Measurements from ENCODE around the gene DPP6. TPM values are rescaled to one million over a fixed set of nuclear protein-coding genes. Genes with fewer than 3 reads are reported as not detected.

Gene DPP6
- total RNA-seq, 1 experiment from 2014 or later, result not detected

GRCh38 chr7:154699417-154699816 lies 647.2 kb downstream of the DPP6 start:
- H3K4me3 Mint-ChIP-seq, result no peak overlapping the region
- peaks cover 70% of the 10 kb centered on the region for H3K9me3 Mint-ChIP-seq
- no peaks in the 10 kb centered on the region for H3K4me1 Mint-ChIP-seq
- ATAC-seq (no peak), DNase-seq (ENCODE audit: low spot score) (no peak)
- POLR2A ChIA-PET, result no interaction called here
- CTCF ChIA-PET, result no interaction called here
- TF ChIP-seq HMGA2 (CRISPR knock-in tag; IDR thresholded peaks at IDR 0.05), result no peak
- TF ChIP-seq STAT6 (CRISPR knock-in tag; conservative IDR thresholded peaks at IDR 0.05; ENCODE audit: low read depth), result no peak
- TF ChIP-seq USF2 (CRISPR knock-in tag; IDR thresholded peaks at IDR 0.05), result no peak
- TF ChIP-seq JUN (CRISPR knock-in tag; IDR thresholded peaks at IDR 0.05), result no peak
- no peak for TF ChIP-seq OVOL2 (CRISPR knock-in tag; IDR thresholded peaks at IDR 0.05; ENCODE audit: borderline replicate concordance)
- TF ChIP-seq TP53 (CRISPR knock-in tag; IDR thresholded peaks at IDR 0.05), result no peak
- TF ChIP-seq FOXK1 (CRISPR knock-in tag; IDR thresholded peaks at IDR 0.05), result no peak
- no peak for TF ChIP-seq ZNF138 (CRISPR knock-in tag; conservative IDR thresholded peaks at IDR 0.05)
- no peak for TF ChIP-seq ATF2 (CRISPR knock-in tag; IDR thresholded peaks at IDR 0.05; ENCODE audit: borderline replicate concordance, low read depth)
- no peak for TF ChIP-seq CREM (CRISPR knock-in tag; IDR thresholded peaks at IDR 0.05)
- TF ChIP-seq CTCF (IDR thresholded peaks at IDR 0.05), result no peak
- TF ChIP-seq ZNF317 (CRISPR knock-in tag; IDR thresholded peaks at IDR 0.05; ENCODE audit: borderline replicate concordance, low read depth), result no peak
- TF ChIP-seq SP1 (CRISPR knock-in tag; conservative IDR thresholded peaks at IDR 0.05), result no peak
- no peak for TF ChIP-seq ETV6 (CRISPR knock-in tag; IDR thresholded peaks at IDR 0.05)
- TF ChIP-seq CDX4 (CRISPR knock-in tag; IDR thresholded peaks at IDR 0.05; ENCODE audit: borderline replicate concordance), result no peak
- TF ChIP-seq ZNF232 (CRISPR knock-in tag; IDR thresholded peaks at IDR 0.05), result no peak
- no peak for TF ChIP-seq ZNF121 (CRISPR knock-in tag; IDR thresholded peaks at IDR 0.05)
- TF ChIP-seq TEAD1 (CRISPR knock-in tag; IDR thresholded peaks at IDR 0.05), result no peak
- peaks cover 70% of the 10 kb centered on the region for H3K36me3 Mint-ChIP-seq
- H3K27ac Mint-ChIP-seq, result no peak overlapping the region
- H3K27me3 Mint-ChIP-seq (ENCODE audit: low read depth), result peaks cover 5% of the 10 kb centered on the region

GRCh38 chr7:154709840-154710520 lies 657.8 kb downstream of the DPP6 start:
- H3K9me3 Mint-ChIP-seq, result peaks cover 86% of the 10 kb centered on the region
- DNase-seq (ENCODE audit: low spot score) (no peak), ATAC-seq (no peak)
- POLR2A ChIA-PET, result no interaction called here
- peaks cover 70% of the 10 kb centered on the region for H3K36me3 Mint-ChIP-seq
- CTCF ChIA-PET, result no interaction called here
- no peaks in the 10 kb centered on the region for H3K4me1 Mint-ChIP-seq
- H3K4me3 Mint-ChIP-seq, result no peak overlapping the region
- H3K27me3 Mint-ChIP-seq (ENCODE audit: low read depth), result peaks cover 5% of the 10 kb centered on the region; the same call in 1 of the 2 replicates
- H3K27ac Mint-ChIP-seq, result no peak overlapping the region
- no peak for TF ChIP-seq AFF4 (CRISPR knock-in tag; IDR thresholded peaks at IDR 0.05; ENCODE audit: borderline replicate concordance)
- TF ChIP-seq PRRX2 (CRISPR knock-in tag; IDR thresholded peaks at IDR 0.05), result no peak
- TF ChIP-seq IRF2 (CRISPR knock-in tag; IDR thresholded peaks at IDR 0.05; ENCODE audit: borderline replicate concordance, low read depth), result no peak
- no peak for TF ChIP-seq SOX15 (CRISPR knock-in tag; IDR thresholded peaks at IDR 0.05)
